Mesenchymal stem cell (in vitro differentiated cells and primary cell): Measurements from ENCODE around the gene TNFRSF14.

Source experiments
- DNase-seq: peaks from one replicate; pipeline ENCODE4 v3.0.0-alpha.2; 2013
- H2AFZ ChIP-seq: one replicate; pipeline ENCODE4 v1.6.1; 2013; ENCODE audit warnings: low read depth, mild to moderate bottlenecking, control low read depth, inconsistent platforms, low read length, moderate library complexity
- H2AK5ac ChIP-seq: 2 replicates; pipeline ENCODE4 v1.6.1; 2013; ENCODE audit warnings: low read length, moderate library complexity, mild to moderate bottlenecking, inconsistent platforms; ENCODE audit not compliant: severe bottlenecking
- H2BK120ac ChIP-seq: one replicate; pipeline ENCODE4 v1.6.1; 2013; ENCODE audit warnings: low read depth, mild to moderate bottlenecking, inconsistent platforms, low read length, moderate library complexity
- H2BK12ac ChIP-seq, 2 experiments: one replicate each; pipeline ENCODE4 v1.6.1; 2013; ENCODE audit warnings: inconsistent platforms in 2 of 2, low read length in 2 of 2, mild to moderate bottlenecking in 2 of 2, moderate library complexity in 2 of 2, control low read depth in 1 of 2
- H2BK15ac ChIP-seq: one replicate; pipeline ENCODE4 v1.6.1; 2013; ENCODE audit warnings: mild to moderate bottlenecking, low read depth, inconsistent platforms; ENCODE audit not compliant: poor library complexity, severe bottlenecking
- H2BK5ac ChIP-seq: 2 replicates; pipeline ENCODE4 v1.6.1; 2013; ENCODE audit warnings: low read depth, mild to moderate bottlenecking, low read length, control low read depth, inconsistent platforms; ENCODE audit not compliant: poor library complexity, severe bottlenecking
- H3K14ac ChIP-seq, 2 experiments: one replicate each; pipeline ENCODE4 v1.6.1; 2013; ENCODE audit warnings: inconsistent platforms in 2 of 2, low read length in 2 of 2, control low read depth in 1 of 2, mild to moderate bottlenecking in 1 of 2, moderate library complexity in 1 of 2
- H3K18ac ChIP-seq, 2 experiments: one replicate each; pipeline ENCODE4 v1.6.1; 2013; ENCODE audit warnings: inconsistent platforms in 2 of 2, low read length in 2 of 2, control low read depth in 1 of 2, low read depth in 1 of 2, mild to moderate bottlenecking in 1 of 2
- H3K23ac ChIP-seq, 2 experiments: one replicate each; pipeline ENCODE4 v1.6.1; 2013; ENCODE audit warnings: inconsistent platforms in 2 of 2, low read length in 2 of 2, mild to moderate bottlenecking in 2 of 2, moderate library complexity in 2 of 2, control low read depth in 1 of 2
- H3K27ac ChIP-seq: 2 replicates; pipeline ENCODE4 v1.5.1; 2013; ENCODE audit warnings: mild to moderate bottlenecking, moderate library complexity, low read length, control low read depth, inconsistent platforms; ENCODE audit not compliant: poor library complexity, severe bottlenecking
- H3K27me3 ChIP-seq, 2 experiments: 2 replicates each; pipeline versions ENCODE4 v1.6.1 to v1.7.0; 2013; ENCODE audit warnings: low read length in 2 of 2, mild to moderate bottlenecking in 2 of 2, moderate library complexity in 2 of 2, control low read depth in 1 of 2, inconsistent platforms in 1 of 2; ENCODE audit not compliant: control insufficient read depth in 1 of 2, insufficient read depth in 1 of 2
- H3K36me3 ChIP-seq, 2 experiments: 2 replicates each; pipeline versions ENCODE4 v1.6.1 to v1.7.0; 2013; ENCODE audit warnings: low read length in 2 of 2, control low read depth in 1 of 2, inconsistent platforms in 1 of 2, low read depth in 1 of 2, mild to moderate bottlenecking in 1 of 2; ENCODE audit not compliant: insufficient read depth in 2 of 2, control insufficient read depth in 1 of 2
- H3K4ac ChIP-seq, 2 experiments: one replicate each; pipeline ENCODE4 v1.6.1; 2013; ENCODE audit warnings: inconsistent platforms in 2 of 2, low read length in 2 of 2, mild to moderate bottlenecking in 2 of 2, moderate library complexity in 2 of 2, control low read depth in 1 of 2, low read depth in 1 of 2
- H3K4me1 ChIP-seq: 2 replicates; pipeline ENCODE4 v1.6.1; 2013; ENCODE audit warnings: low read depth, low read length, control low read depth; ENCODE audit not compliant: control insufficient read depth, insufficient read depth
- H3K4me2 ChIP-seq: 2 replicates; pipeline ENCODE4 v1.6.1; 2013; ENCODE audit warnings: low read length, mild to moderate bottlenecking, inconsistent platforms; ENCODE audit not compliant: poor library complexity, severe bottlenecking
- H3K4me3 ChIP-seq, 2 experiments: 2 replicates each; pipeline versions ENCODE4 v1.5.1 to v1.7.0; 2013; ENCODE audit warnings: low read length in 2 of 2, mild to moderate bottlenecking in 2 of 2, control low read depth in 1 of 2, low read depth in 1 of 2; ENCODE audit not compliant: insufficient read depth in 1 of 2
- H3K79me1 ChIP-seq: replicated peaks from 2 replicates; pipeline ENCODE4 v1.6.1; 2013; ENCODE audit warnings: mild to moderate bottlenecking, control low read depth, low read length, inconsistent platforms; ENCODE audit not compliant: poor library complexity, severe bottlenecking
- H3K9ac ChIP-seq: 2 replicates; pipeline ENCODE4 v1.7.0; 2013; ENCODE audit warnings: mild to moderate bottlenecking, low read length, moderate library complexity
- H3K9me3 ChIP-seq: 2 replicates; pipeline ENCODE4 v1.7.0; 2013; ENCODE audit warnings: mild to moderate bottlenecking, low read length; ENCODE audit not compliant: control insufficient read depth
- H4K8ac ChIP-seq: one replicate; pipeline ENCODE4 v1.6.1; 2013; ENCODE audit warnings: inconsistent platforms, mild to moderate bottlenecking, low read length, moderate library complexity
- H4K91ac ChIP-seq: one replicate; pipeline ENCODE4 v1.6.1; 2013; ENCODE audit warnings: mild to moderate bottlenecking, low read length, inconsistent platforms
- WGBS: methylation state at CpG from one replicate; pipeline ENCODE4 v1.1.7; 2013; ENCODE audit warnings: mixed read lengths; 5-methylcytosine and 5-hydroxymethylcytosine counted together

The TNFRSF14 gene

GRCh38 chr1:2546515-2547209 lies 9.5 kb upstream of the TNFRSF14 start:
- peak overlapping the region; percentile 4 for H2BK120ac ChIP-seq
- H3K18ac ChIP-seq = peak overlapping the region; percentile 59 to 88
- peak overlapping the region; percentile 85 for H3K4me2 ChIP-seq
- peak overlapping the region in 1 of 2 experiments; percentile 48 for H3K23ac ChIP-seq
- H3K4me1 ChIP-seq = peaks cover 58% of the 10 kb centered on the region
- H2AK5ac ChIP-seq = no peak overlapping the region
- DNase-seq = peak; percentile 85
- H3K9me3 ChIP-seq = no peaks in the 10 kb centered on the region
- no peak overlapping the region for H3K27ac ChIP-seq
- peak overlapping the region; percentile 94 for H2BK15ac ChIP-seq
- no peaks in the 10 kb centered on the region for H3K79me1 ChIP-seq
- H2BK12ac ChIP-seq = peak overlapping the region; percentile 59 to 75
- H3K4me3 ChIP-seq = peak overlapping the region; percentile 55 to 66
- peaks cover 0 to 13% of the 10 kb centered on the region in 2 experiments for H3K27me3 ChIP-seq
- H3K14ac ChIP-seq = peak overlapping the region in 1 of 2 experiments; percentile 71
- WGBS = 1% methylated on average over 49 of the region's 52 CpGs
- H4K91ac ChIP-seq = peak overlapping the region; percentile 60
- H2BK5ac ChIP-seq = no peak overlapping the region
- H3K9ac ChIP-seq = peak overlapping the region; percentile 32
- H2AFZ ChIP-seq = peak overlapping the region; percentile 84
- no peaks in the 10 kb centered on the region for H3K36me3 ChIP-seq
- peak overlapping the region in 1 of 2 experiments; percentile 81 for H3K4ac ChIP-seq
- H4K8ac ChIP-seq = peak overlapping the region; percentile 71

GRCh38 chr1:2547210-2548067 lies 8.7 kb upstream of the TNFRSF14 start:
- Histone ChIP-seq H3K4ac (peak overlapping the region in 1 of 2 experiments; percentile 30), H2BK120ac (no peak overlapping the region), H2BK5ac (no peak overlapping the region), H3K79me1 (no peaks in the 10 kb centered on the region), H3K9me3 (no peaks in the 10 kb centered on the region), H4K91ac (peak overlapping the region; percentile 60), H3K4me1 (peaks cover 55% of the 10 kb centered on the region), H2AK5ac (no peak overlapping the region), H3K4me3 (peak overlapping the region in 1 of 2 experiments; percentile 55), H3K18ac (peak overlapping the region; percentile 59 to 61), H2AFZ (peak overlapping the region; percentile 57), H2BK12ac (peak overlapping the region; percentile 37 to 59), H3K36me3 (no peaks in the 10 kb centered on the region), H3K27me3 (peaks cover 0 to 10% of the 10 kb centered on the region in 2 experiments), H2BK15ac (no peak overlapping the region), H3K4me2 (peak overlapping the region; percentile 85), H3K27ac (peak overlapping the region; percentile 55), H3K9ac (no peak overlapping the region), H3K14ac (peak overlapping the region in 1 of 2 experiments; percentile 71), H3K23ac (peak overlapping the region in 1 of 2 experiments; percentile 35), H4K8ac (peak overlapping the region; percentile 71)
- 20% methylated on average over 24 of the region's 27 CpGs for WGBS
- DNase-seq = no peak

GRCh38 chr1:2548068-2548589 lies 8.0 kb upstream of the TNFRSF14 start:
- no peak overlapping the region for H3K18ac ChIP-seq
- DNase-seq = peak; percentile 63
- no peaks in the 10 kb centered on the region for H3K9me3 ChIP-seq
- no peak overlapping the region for H3K27ac ChIP-seq
- H3K4me1 ChIP-seq = peaks cover 51% of the 10 kb centered on the region
- H2BK12ac ChIP-seq = no peak overlapping the region
- peaks cover 0 to 10% of the 10 kb centered on the region in 2 experiments for H3K27me3 ChIP-seq
- no peaks in the 10 kb centered on the region for H3K36me3 ChIP-seq
- 49% methylated on average over 17 of the region's 17 CpGs for WGBS
- H3K9ac ChIP-seq = peak overlapping the region; percentile 80
- no peak overlapping the region for H2BK15ac ChIP-seq
- no peak overlapping the region for H3K23ac ChIP-seq
- peak overlapping the region; percentile 85 for H3K4me2 ChIP-seq
- no peak overlapping the region for H4K8ac ChIP-seq
- H3K4me3 ChIP-seq = peak overlapping the region in 1 of 2 experiments; percentile 53
- no peak overlapping the region for H2BK5ac ChIP-seq
- no peak overlapping the region for H4K91ac ChIP-seq
- H3K79me1 ChIP-seq = no peaks in the 10 kb centered on the region
- no peak overlapping the region for H2AK5ac ChIP-seq
- H2BK120ac ChIP-seq = no peak overlapping the region
- H2AFZ ChIP-seq = no peak overlapping the region
- no peak overlapping the region for H3K14ac ChIP-seq
- peak overlapping the region in 1 of 2 experiments; percentile 16 for H3K4ac ChIP-seq
